Measurements from ENCODE around the gene LMF2.
A peak's percentile ranks its signal among the peaks of the same experiment; 100 is the strongest.

Gene LMF2

DNA sequence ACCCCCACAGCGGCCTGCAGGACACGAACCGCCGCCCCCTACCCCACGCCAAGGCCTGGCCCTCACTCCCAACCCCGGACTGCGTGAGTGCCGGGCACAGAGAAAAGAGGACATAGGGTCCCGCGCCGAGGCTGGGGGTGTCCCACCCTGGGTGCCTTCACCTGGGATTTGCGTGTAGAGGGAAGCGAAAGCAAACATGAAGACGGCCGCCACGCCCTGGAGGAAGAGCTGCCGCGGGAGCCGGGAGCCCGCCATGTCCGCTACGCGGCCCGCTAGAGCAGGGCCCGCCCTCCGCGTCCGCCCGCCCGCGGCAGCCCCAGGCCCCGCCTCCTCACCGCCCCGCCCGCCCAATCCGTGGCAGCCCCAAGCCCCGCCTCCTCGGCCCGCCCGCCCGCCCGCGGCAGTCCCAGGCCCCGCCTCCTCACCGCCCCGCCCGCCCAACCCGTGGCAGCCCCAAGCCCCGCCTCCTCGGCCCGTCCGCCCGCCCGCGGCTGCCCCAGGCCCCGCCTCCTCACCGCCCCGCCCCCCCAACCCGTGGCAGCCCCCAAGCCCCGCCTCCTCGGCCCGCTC is at the start of gene LMF2:
TSS of gene LMF2 (minus strand) at position 282 of the 570 bp plus-strand sequence. CDS start at position 255, 27 bp downstream.
- DNase-seq = peak; percentile 91

GRCh38 chr22:50556703-50557102 is 49.2 kb upstream of the LMF2 start:
- no peak for DNase-seq

GRCh38 chr22:50553310-50553709 is 45.8 kb upstream of the LMF2 start:
- no peak for DNase-seq

DNA sequence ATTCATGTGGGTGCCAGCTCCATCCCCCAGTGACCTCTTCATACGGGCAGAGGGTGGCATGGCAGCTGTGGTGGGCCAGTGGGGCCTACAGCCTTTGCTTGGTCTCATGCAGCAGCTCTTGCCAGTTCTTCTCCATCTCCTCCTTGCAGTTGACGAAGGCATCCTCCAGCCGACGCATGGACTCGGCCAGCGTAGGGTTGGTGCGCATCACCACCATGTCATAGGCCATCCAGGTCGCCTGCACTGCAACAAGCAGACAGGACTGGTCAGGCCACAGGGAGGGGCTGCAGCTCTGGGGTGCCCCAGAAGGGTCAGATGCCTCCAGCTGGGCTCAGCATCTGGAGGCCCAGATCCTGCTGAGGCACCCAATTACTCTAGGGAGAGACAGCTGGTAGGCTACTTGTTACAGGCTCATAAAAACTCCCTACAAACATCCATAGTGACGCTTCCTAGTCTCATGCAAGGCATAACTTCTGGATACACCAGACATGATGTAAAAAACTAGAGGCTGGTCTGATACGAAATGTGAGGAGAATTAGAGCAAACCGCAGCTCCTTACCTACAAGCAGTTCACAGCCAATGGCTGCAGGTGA is 43.8 kb upstream of the LMF2 start:
- DNase-seq = no peak

DNA sequence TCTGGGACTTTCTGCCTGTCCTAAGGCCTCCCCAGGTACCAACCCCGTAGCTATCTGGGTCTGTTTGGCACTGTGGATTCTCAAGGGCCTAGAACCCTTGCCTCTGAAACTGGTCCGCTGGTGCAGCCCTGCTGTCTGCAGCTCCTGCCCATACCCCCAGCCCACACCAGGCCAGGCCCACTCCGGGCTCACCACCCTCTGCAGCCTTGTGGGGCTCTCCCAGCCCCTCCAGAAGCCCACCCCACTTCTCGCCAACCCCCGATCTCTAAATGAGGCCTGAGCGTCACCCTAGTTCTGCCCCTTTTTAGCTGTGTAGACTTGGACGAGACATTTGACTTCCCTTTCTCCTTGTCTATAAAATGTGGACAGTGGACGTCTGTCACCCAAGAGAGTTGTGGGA is 42.9 kb upstream of the LMF2 start:
- DNase-seq = no peak

DNA sequence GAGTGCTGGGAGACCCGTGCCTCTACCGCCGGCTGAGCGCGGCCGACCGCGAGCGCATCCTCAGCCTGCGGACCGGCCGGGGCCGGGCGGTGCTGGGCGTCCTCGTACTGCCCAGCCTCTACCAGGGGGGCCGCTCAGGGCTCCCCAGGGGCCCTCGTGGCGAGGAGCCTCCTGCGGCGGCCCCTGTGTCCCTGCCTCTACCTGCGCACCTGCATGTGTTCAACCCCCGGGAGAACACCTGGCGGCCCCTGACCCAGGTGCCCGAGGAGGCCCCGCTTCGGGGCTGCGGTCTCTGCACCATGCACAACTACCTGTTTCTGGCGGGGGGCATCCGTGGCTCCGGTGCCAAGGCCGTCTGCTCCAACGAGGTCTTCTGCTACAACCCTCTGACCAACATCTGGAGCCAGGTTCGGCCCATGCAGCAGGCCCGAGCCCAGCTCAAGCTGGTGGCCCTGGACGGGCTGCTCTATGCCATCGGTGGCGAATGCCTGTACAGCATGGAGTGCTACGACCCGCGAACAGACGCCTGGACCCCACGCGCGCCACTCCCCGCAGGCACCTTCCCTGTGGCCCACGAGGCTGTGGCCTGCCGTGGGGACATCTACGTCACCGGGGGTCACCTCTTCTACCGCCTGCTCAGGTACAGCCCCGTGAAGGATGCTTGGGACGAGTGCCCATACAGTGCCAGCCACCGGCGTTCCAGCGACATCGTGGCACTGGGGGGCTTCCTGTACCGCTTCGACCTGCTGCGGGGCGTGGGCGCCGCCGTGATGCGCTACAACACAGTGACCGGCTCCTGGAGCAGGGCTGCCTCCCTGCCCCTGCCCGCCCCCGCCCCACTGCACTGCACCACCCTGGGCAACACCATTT is 41.7 kb upstream of the LMF2 start:
- no peak for DNase-seq

DNA sequence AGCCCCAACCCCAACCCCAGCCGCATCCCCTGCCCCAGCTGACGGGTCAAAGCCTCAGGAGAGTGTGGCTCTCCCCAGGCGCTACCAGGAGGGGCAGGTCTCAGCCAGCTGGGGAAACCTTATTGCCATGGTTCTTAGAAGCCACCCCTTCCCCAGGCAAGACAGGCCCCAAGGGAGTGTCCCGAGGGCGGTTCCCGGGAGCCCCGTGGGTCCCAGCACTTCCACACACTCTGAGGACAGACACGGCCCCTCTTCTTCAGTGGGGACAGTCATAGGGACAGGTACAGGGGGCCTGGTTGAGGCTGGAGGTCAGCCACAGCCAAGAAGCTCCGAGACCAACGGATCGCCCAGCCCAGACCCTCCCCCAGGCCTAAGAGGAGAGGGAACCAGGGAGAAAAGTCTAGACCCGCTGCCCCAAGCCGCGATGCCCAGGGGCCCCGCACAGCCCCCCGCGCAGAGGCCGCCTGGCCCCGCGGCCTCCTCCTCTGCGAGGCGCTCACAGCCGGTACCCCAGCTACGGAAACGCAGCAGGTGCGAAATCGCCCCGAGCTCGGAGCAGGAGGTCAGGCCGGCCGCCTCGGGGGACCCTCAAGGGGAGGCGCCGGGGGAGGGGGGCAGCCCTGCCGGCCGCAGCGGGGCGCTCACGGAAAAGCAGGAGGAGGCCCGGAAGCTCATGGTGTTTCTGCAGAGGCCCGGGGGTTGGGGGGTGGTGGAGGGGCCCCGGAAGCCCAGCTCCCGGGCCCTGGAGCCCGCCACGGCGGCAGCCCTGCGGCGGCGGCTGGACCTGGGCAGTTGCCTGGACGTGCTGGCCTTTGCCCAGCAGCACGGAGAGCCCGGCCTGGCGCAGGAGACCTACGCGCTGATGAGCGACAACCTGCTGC is 40.8 kb upstream of the LMF2 start:
- DNase-seq = peak; percentile 63

- no peak for DNase-seq
These were observed 39.9 kb upstream of the LMF2 start for GRCh38 chr22:50547263-50547985.

DNA sequence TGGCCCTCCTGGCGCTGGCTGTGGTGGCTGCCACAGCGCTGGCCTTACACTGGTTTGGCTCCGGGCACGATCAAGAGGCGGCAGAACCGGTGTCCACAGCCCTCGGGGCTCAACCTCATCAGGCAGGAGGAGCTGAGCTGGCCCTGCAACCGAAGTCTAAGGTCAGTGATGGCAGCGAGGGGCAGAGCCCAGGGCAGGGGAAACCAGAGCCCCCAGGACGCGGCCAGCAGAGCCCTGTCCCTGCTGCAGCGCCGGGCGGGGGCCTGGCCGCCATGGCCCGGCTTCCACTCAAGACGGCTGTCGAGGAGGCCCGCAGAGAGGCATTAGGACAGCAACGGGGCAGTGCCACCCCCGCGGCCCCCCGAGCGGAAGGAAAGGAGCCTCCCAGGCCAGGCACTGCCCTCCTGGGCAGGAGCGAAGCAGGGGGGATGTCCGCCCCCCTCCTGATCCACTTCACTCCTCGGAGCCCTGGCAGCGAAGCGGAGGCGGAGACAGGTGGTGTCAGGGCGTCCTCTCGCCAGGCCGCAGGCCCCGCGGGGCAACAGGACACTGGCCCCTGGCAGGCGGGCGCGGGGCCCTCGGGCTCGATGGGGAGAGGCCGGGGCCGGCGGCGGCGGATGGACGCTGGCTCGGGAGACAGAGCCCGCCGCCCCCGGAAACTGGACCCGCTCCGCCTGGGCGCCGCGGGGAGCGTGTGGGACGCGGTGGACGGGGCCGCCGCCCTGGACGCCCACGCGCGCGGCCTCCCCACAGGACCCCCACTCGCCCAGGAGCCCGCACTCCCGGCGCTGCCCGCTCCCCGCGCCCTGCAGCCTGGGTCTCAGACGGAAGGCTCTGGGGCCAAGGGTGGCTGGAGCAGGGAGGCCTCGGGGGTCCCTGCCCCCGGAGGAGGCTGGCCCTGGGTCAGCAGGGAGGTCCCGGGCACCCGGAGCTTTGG is 39.1 kb upstream of the LMF2 start:
- DNase-seq = no peak

- DNase-seq = peak; percentile 36
These were observed 38.2 kb upstream of the LMF2 start, which contains the start of gene KLHDC7B for GRCh38 chr22:50545522-50546325. Gene KLHDC7B, plus strand, starts transcription at chr22:50545899. Its CDS starts 345 bp downstream, at chr22:50546244.

DNA sequence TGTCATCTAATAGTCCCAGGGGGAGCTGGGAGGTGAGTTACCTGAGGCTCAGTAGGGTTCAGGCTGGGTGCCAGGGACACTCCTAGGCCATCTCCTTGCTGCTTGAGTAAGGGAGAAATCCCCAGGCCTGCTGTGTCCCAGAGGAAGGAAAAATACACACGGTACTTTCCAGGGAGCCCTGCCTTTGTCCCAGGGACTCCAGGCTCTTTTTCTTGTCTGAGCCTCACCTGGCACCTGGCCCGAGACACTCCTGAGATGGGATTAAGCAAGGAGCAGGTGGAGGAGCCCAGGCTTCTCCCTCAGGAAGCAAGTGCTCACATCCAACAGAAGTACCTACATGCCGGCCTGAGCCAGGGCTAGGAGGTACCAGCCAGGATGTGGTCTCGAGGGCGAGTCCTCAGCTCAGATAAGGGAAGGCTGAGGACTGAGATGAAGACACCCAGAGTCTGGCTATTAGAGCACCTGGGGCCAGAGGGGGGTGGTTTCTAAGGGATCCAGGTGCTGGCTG is 37.3 kb upstream of the LMF2 start:
- DNase-seq = peak; percentile 20

DNA sequence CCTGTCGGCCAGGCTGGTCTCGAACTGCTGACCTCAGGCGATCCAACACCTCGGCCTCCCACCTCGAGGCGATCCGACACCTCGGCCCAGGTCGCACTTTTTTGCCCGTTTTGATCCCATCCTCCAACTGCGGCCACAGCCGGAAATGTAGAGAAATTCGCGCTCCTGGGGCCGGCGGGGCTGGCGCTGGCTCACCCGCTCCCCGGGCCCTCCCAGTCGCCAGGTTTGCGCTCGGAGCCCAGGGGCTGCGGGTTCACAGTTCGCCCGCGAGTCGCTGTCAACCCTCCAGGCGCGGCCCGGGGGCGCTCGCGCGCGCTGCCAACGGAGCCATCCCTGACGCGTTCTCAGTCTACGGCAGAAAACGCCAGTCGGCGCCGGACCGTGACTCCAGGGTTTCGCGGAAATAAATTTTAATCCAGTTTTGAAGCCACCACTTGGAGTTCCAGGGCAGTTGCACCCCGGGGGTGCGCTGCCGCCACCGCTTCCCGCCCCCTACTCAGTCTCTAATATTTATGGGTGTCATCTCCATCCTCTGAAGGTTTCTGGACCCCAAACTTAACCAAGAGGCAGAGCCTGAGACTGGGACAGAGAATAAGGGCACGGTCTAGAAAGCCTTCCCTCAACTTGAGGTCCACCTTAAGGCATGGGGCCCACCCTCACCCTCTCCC is 36.7 kb upstream of the LMF2 start:
- DNase-seq = peak; percentile 83

DNA sequence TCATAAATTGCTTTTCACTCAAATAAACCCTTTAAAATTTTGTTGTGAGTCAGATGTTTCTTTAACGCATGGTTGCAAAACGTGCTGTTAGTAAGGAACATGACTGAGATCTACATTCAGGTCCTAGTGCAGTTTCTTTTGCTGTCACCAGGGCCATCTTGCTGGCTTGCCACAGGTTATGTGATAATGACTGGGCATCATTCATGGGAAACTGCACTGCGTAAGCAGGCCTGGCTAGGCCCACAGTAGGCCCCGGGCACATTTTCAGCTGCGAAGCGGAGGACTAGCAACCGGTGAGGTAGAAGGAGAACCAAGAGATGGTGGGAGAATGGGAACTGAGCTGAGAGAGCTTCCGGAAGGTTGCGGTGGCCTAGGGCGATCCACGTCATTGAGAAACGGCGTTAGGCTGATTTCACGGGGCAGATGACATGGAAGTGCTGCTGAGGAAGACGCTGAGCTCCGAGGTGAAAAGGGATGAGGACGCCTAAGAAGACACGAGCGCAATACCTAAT is 35.0 kb upstream of the LMF2 start:
- DNase-seq = peak; percentile 22

- peak; percentile 26 for DNase-seq
These were observed 34.1 kb upstream of the LMF2 start for GRCh38 chr22:50541667-50542026.

- no peak for DNase-seq
These were observed 32.9 kb upstream of the LMF2 start for GRCh38 chr22:50540381-50540780.

GRCh38 chr22:50537765-50538164 is 30.3 kb upstream of the LMF2 start:
- no peak for DNase-seq

DNA sequence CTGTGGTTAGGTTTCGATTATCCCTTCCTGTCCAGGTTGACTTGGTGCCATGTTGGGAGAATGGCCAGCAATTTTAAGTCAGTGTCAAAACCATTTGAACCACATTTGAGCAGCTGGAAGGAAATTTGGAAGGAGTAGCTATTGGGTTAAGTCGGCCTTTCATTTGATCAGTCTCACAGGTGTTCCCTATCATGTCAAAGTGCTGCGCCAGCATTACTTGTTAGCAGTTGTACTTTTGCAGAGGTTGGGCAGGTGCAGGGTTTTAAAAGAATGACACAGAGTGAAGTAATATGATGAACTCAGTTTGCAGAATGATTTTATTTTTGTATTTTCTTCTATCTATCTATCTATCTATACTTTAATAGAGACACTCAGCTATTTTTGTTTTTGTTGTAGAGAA is 28.7 kb upstream of the LMF2 start:
- no peak for DNase-seq

- no peak for DNase-seq
These were observed 27.6 kb upstream of the LMF2 start for GRCh38 chr22:50535113-50535512.
